Stimulated activated effector memory CD8-positive, alpha-beta T cell treated with anti-CD3 and anti-CD28 coated beads, Interleukin-12 subunit alpha, Interleukin-12 subunit beta, amount 100 ng/mL, for 72 hours (primary cell): ENCODE data around the gene OCIAD2.
"Not testable (repeated sequence)": the region's sequence is repeated elsewhere in the genome, so short reads cannot be mapped to it uniquely, and the experiment has no call there.

Source experiments
- ATAC-seq: fragments of 150-1000 bp; cut with Tn5 transposase; 2 replicates; pipeline ENCODE4 v1.10.0; 2021
- DNase-seq, 2 donors: peaks; one replicate each; pipeline ENCODE4 v3.0.0; 2021 to 2022; ENCODE audit warnings: low spot score in 2 of 2
- H3K27ac Mint-ChIP-seq: one replicate; pipeline ENCODE4 v1.8.0; 2022; ENCODE audit warnings: mild to moderate bottlenecking, mixed read lengths
- H3K36me3 Mint-ChIP-seq: one replicate; pipeline ENCODE4 v1.8.0; 2022; ENCODE audit warnings: mild to moderate bottlenecking, mixed read lengths
- H3K4me1 Mint-ChIP-seq: one replicate; pipeline ENCODE4 v1.8.0; 2022; ENCODE audit warnings: mixed read lengths
- H3K4me3 Mint-ChIP-seq: one replicate; pipeline ENCODE4 v1.8.0; 2022; ENCODE audit warnings: mild to moderate bottlenecking, mixed read lengths
- H3K9me3 Mint-ChIP-seq: one replicate; pipeline ENCODE4 v1.8.0; 2022; ENCODE audit warnings: mixed read lengths

OCIAD2 gene

DNA sequence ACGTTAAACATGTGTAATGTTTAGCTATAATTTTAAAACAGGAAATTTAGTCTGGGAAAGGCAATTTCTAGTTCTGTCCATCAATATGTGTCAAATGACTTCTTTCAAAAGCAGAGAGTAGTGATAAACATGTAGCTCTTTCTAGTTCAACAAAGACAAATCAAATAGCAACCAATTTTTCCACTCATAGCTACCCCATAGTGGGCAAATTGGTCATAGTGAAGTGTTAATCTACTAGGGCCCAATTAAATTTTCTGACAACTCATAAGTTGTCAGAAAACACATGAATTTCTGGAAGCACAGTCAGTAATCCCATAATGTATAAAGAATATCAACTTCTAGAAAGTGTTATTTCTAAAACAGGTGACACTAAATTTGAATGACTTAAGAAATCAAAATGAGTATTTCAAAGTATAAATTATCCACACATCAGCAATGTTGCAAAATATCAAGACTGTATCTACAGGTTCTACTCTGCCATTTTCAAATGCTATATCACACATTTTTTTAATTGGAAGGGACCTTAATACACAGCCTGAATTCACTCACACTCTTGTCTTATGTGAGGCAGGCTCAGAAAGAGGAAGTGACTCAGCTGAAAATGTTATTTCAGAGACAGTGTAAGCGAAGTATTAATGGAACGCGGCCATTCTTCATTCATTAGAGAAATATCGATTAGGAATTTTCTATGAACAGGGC lies 7.7 kb downstream of the OCIAD2 start:
- DNase-seq (no peak), ATAC-seq (peak; percentile 71)
- Mint-ChIP-seq H3K9me3 (no peaks in the 10 kb centered on the region), H3K36me3 (peaks cover 96% of the 10 kb centered on the region), H3K4me1 (peaks cover 7% of the 10 kb centered on the region), H3K27ac (peak overlapping the region; percentile 71), H3K4me3 (no peak overlapping the region)

DNA sequence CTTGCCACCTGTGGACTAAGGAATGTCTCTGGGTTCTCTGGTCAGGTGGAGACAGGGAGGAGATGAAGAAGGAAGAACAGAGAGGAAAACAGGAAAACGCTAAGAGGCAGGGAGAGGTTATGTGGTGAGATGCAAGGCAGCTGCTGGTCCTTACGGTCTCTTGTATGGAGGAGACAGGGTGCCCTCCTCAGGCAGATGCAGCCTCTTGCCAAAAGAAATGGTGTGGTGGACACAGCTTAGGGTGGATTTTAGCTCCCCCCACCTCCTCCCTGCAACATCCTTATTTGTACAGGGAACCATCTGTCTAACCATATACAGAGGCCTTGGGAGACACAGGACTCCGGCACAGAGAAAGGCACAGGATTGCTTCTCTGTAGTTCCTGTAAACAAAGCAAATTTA lies 9.7 kb downstream of the OCIAD2 start:
- DNase-seq: no peak
- Mint-ChIP-seq H3K36me3 (peaks cover 89% of the 10 kb centered on the region), H3K27ac (peak overlapping the region; percentile 32), H3K4me1 (peaks cover 7% of the 10 kb centered on the region), H3K4me3 (no peak overlapping the region), H3K9me3 (no peaks in the 10 kb centered on the region)
- ATAC-seq: no peak

DNA sequence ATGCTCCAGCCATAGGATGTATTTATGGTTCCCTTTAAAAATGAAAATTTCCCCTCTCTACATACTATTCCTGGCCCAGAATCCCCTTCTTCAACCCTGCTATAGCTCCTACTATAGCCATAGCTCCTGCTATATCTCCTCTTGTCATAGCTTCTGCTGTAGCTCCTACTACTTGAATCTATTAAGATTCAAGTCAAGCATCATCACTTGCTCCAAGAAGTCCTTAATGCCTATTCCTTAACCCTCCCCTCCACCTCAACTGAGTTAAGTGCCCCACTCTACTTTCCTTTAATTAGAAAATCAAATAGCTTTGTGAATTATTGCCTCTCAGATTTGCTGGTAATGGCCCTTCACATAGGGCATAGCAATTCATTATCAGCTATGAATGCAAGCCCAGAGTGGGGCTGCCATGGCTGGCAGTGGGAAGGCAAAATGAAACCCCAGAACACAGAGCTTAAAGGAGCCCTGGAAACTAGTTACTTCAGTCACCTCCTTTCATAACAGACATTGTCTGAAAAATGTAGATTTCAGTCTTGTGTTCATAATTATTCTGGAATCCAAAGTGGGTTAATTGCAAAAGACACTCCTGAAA lies 15.4 kb downstream of the OCIAD2 start:
- H3K4me1 Mint-ChIP-seq: no peaks in the 10 kb centered on the region
- H3K27ac Mint-ChIP-seq: no peak overlapping the region
- H3K36me3 Mint-ChIP-seq: peaks cover 43% of the 10 kb centered on the region
- ATAC-seq (no peak), DNase-seq (no peak)
- no peak overlapping the region for H3K4me3 Mint-ChIP-seq
- no peaks in the 10 kb centered on the region for H3K9me3 Mint-ChIP-seq

DNA sequence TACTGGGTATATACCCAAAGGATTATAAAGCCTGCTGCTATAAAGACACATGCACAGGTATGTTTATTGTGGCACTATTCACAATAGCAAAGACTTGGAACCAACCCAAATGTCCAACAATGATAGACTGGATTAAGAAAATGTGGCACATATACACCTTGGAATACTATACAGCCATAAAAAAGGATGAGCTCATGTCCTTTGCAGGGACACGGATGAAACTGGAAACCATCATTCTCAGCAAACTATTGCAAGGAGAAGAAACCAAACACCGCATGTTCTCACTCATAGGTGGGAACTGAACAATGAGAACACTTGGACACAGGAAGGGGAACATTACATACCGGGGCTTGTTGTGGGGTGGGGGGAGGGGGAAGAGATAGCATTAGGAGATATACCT lies 16.8 kb downstream of the OCIAD2 start:
- peaks cover 30% of the 10 kb centered on the region for H3K36me3 Mint-ChIP-seq
- not testable (repeated sequence) for H3K4me3 Mint-ChIP-seq, ATAC-seq, H3K4me1 Mint-ChIP-seq, H3K9me3 Mint-ChIP-seq, DNase-seq, H3K27ac Mint-ChIP-seq

DNA sequence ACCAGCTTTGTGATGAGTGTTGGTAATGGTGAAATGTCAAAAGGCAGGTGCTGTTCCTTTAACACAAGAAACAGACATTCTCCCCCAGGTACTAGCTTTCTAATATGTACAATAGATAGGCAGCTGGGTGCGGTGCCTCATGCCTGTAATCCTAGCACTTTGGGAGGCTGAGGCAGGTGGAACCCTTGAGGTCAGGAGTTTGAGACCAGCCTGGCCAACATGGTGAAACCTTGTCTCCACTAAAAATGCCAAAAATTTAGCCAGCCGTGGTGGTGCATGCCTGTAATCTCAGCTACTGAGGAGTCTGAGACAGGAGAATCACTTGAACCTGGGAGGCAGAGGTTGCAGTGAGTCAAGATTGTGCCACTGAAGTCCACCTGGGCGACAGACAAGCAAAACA lies 24.9 kb downstream of the OCIAD2 start:
- not testable (repeated sequence) for H3K4me1 Mint-ChIP-seq, H3K4me3 Mint-ChIP-seq, DNase-seq, H3K9me3 Mint-ChIP-seq, H3K27ac Mint-ChIP-seq, H3K36me3 Mint-ChIP-seq, ATAC-seq

DNA sequence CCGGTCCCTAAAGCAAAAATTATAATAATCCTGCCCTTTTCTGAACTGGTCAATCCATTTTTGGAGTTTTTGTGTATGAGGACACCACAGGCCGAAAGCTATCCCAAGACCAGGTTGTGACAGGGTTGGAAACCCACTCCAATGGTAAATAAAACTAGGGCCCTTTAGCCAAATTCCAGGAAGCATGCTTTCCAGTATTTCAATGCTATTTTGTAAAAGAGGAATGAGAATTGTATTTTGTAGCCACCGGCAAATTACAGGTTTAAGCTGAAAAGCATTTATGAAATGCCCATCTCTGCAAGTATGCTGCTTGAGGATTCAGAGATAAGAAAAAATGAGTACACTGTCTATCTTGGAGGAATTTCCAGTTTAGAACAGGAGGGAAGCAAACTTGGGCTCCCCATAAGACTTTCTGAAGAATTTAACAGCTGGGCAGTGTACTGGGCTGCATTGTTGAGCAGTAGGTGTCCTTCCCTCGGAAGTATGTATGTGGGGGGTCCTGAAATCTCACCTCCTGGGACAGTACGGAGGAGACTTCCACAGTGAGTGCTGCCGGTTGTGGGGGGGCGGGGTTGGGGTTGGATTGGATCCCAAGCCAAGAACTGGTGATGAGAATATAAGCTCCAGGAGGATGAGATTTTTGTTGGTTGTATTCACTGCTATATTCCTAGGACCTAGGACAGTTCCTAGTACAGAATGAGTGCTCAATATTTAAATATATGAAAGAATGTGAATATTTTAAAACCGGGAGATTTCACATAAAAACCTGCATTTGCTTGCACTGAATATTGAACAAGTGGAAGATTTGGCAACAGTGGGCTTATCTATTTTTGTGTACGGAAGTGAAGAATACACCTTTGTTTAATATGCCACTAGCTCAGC lies 26.8 kb downstream of the OCIAD2 start:
- DNase-seq (no peak), ATAC-seq (no peak)
- H3K4me1 Mint-ChIP-seq: no peaks in the 10 kb centered on the region
- peaks cover 2% of the 10 kb centered on the region for H3K9me3 Mint-ChIP-seq
- no peak overlapping the region for H3K27ac Mint-ChIP-seq
- no peaks in the 10 kb centered on the region for H3K36me3 Mint-ChIP-seq
- no peak overlapping the region for H3K4me3 Mint-ChIP-seq

DNA sequence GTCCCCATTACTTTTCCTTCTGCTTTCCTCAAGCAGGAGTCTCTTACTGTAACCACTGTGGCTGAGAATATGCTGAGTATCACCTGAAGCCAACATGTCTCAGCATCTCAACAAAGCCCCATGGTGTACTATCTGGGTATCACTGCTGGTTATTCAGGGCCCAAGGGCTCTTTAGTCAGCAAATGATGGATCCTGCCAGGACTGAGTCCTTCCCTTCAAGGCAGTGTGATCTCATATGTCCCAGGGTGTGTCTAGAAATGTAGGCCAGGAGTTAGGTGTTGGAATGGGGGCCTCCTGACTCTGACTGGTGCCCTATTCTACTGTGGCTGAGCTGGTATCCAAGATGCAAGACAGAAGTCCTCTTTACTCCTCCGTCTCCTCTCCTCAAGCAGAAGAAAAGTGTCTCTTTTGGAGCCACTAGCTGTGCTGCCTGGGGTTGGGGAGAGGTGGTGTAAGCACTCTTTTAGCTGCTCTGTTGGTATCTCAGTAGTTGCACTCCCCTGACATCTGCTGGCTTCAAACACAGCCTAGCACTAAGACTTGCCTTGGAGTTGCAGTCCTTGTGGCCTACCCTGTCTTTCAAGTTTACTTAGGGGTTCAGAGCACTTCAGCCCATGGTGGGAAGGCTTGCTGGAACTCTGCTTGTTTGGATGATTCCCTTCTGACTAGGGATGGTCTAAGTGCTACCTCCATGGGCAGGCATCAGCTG lies 28.6 kb downstream of the OCIAD2 start:
- DNase-seq: no peak
- Mint-ChIP-seq H3K4me3 (no peak overlapping the region), H3K9me3 (peaks cover 2% of the 10 kb centered on the region), H3K27ac (no peak overlapping the region), H3K36me3 (no peaks in the 10 kb centered on the region), H3K4me1 (no peaks in the 10 kb centered on the region)
- peak; percentile 19 for ATAC-seq

DNA sequence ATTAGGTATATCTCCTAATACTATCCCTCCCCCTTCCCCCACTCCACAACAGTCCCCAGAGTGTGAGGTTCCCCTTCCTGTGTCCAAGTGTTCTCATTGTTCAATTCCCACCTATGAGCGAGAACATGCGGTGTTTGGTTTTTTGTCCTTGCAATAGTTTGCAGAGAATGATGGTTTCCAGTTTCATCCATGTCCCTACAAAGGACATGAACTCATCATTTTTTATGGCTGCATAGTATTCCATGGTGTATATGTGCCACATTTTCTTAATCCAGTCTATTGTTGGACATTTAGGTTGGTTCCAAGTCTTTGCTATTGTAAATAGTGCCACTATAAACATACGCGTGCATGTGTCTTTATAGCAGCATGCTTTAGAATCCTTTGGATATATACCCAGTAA lies 41.9 kb downstream of the OCIAD2 start:
- ATAC-seq, H3K4me3 Mint-ChIP-seq, H3K27ac Mint-ChIP-seq, H3K9me3 Mint-ChIP-seq, H3K4me1 Mint-ChIP-seq, DNase-seq: not testable (repeated sequence)
- H3K36me3 Mint-ChIP-seq: peaks cover 19% of the 10 kb centered on the region

DNA sequence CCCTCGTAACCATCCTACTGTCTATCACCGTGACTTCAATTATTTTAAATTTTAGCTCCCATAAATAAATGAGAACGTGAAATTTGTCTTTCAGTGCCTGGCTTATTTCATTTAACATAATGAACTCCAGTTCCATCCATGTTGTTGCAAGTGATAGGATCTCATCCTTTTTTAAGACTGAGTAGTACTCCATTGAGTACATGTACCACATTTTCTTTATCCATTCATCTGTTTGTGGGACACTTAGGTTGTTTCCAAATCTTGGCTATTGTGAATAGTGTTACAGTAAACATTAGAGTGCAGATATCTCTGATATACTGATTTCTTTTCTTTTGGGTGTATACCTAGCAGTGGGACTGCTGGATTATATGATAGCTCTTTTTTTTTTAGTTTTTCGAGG lies 42.8 kb downstream of the OCIAD2 start:
- H3K27ac Mint-ChIP-seq: no peak overlapping the region
- ATAC-seq (no peak), DNase-seq (no peak)
- H3K4me3 Mint-ChIP-seq: no peak overlapping the region
- peaks cover 29% of the 10 kb centered on the region for H3K36me3 Mint-ChIP-seq
- no peaks in the 10 kb centered on the region for H3K4me1 Mint-ChIP-seq
- peaks cover 8% of the 10 kb centered on the region for H3K9me3 Mint-ChIP-seq

DNA sequence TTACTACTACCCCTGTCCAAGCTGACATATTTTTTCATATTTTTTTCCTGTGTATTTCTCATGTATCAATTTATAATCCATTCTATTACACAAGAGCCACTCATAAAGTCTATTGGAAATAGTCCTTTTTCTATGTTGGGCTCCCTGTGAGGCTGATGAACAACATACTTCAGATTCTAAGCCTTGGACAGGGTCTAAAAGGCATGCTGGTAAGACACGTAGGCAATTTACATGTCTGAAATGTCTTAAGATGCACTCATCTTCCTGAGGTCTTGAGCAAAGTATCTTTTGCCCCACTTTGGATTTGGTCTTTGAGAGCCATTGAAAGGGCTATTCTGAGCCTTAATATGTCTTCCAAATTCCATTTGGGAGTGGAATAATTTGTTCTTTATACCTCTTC lies 43.9 kb downstream of the OCIAD2 start:
- ATAC-seq: no peak
- no peaks in the 10 kb centered on the region for H3K4me1 Mint-ChIP-seq
- peaks cover 39% of the 10 kb centered on the region for H3K36me3 Mint-ChIP-seq
- peaks cover 7% of the 10 kb centered on the region for H3K9me3 Mint-ChIP-seq
- DNase-seq: no peak
- no peak overlapping the region for H3K4me3 Mint-ChIP-seq
- H3K27ac Mint-ChIP-seq: no peak overlapping the region

DNA sequence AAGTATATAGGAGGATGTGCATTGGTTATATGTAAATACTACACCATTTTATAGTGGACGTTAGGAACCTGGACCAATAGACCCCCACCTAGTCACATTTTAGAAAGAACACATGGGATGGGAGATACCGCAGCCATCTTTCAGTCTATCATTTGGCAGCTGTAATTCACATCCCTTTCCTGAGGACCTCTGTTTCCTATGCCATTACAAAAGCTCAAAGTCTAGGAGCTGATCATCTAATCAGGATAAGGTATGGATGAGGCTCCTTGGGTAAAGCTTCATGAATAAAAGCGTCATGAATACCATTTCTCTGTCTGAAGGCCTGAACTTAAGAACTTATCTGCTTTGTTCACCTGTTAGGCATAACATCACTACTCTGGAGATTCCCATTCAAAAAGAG lies 44.5 kb downstream of the OCIAD2 start:
- Mint-ChIP-seq H3K27ac (no peak overlapping the region), H3K9me3 (peaks cover 6% of the 10 kb centered on the region), H3K36me3 (peaks cover 46% of the 10 kb centered on the region), H3K4me1 (no peaks in the 10 kb centered on the region), H3K4me3 (no peak overlapping the region)
- ATAC-seq: no peak
- no peak for DNase-seq

DNA sequence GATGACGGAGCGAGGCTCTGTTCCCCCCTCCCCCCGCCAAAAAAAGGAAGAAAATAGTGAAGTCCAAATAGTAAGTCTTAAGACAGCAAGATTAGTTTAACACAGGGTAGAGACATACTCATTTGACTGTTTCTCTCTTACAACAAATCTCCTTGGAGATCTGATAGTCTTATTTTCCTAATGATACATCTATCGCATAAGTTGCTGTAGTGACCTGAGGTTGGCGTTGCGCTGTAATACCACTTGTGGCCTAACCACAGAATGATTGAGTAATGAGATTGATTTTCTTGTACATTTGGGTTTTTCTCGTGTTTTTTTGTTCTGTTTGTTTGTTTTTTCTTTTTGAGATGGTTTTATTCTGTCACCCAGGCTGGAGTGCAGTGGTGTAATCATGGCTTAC lies 48.4 kb downstream of the OCIAD2 start:
- peak; percentile 56 for ATAC-seq
- Mint-ChIP-seq H3K27ac (no peak overlapping the region), H3K4me1 (peaks cover 5% of the 10 kb centered on the region)

DNA sequence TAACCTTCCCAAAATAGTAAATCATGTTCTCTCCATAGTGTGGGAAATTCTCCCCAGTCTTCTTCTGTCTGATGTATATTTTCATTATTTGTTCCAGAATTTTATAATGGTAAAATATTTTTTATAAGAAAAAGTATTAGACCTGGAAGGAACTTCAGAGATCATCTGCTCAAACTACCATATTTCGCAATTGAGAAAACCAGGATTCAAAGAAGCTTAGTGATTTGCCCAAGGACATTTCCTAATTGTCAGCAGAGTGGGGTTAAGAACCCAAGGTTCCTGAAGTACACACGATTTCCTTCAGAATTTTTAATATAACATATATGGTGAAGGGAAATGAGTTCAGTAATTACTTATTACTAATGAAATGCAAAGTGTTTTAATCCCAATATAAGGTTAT lies 51.6 kb downstream of the OCIAD2 start:
- Mint-ChIP-seq H3K4me3 (no peak overlapping the region), H3K4me1 (peaks cover 5% of the 10 kb centered on the region), H3K36me3 (peaks cover 96% of the 10 kb centered on the region), H3K9me3 (no peaks in the 10 kb centered on the region), H3K27ac (no peak overlapping the region)
- DNase-seq: no peak
- no peak for ATAC-seq

More for the DNA sequence above, 48.4 kb downstream of the OCIAD2 start:
- no peak for DNase-seq
- Mint-ChIP-seq H3K4me3 (no peak overlapping the region), H3K9me3 (no peaks in the 10 kb centered on the region), H3K36me3 (peaks cover 81% of the 10 kb centered on the region)

DNA sequence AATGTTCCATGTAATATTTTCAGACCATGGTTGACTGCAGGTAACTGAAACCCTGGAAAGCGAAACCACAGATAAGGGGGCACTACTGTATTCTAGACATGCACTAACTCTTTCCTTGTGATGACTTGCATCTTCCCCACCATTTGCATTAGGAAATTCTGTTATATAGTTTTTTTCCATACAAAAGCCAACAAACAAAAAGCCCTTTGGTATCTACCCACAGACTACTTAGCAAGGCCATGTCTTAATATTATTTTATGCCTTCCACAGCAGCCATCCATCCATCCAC lies 52.2 kb downstream of the OCIAD2 start:
- Mint-ChIP-seq H3K4me3 (no peak overlapping the region), H3K36me3 (peaks cover 94% of the 10 kb centered on the region)

DNA sequence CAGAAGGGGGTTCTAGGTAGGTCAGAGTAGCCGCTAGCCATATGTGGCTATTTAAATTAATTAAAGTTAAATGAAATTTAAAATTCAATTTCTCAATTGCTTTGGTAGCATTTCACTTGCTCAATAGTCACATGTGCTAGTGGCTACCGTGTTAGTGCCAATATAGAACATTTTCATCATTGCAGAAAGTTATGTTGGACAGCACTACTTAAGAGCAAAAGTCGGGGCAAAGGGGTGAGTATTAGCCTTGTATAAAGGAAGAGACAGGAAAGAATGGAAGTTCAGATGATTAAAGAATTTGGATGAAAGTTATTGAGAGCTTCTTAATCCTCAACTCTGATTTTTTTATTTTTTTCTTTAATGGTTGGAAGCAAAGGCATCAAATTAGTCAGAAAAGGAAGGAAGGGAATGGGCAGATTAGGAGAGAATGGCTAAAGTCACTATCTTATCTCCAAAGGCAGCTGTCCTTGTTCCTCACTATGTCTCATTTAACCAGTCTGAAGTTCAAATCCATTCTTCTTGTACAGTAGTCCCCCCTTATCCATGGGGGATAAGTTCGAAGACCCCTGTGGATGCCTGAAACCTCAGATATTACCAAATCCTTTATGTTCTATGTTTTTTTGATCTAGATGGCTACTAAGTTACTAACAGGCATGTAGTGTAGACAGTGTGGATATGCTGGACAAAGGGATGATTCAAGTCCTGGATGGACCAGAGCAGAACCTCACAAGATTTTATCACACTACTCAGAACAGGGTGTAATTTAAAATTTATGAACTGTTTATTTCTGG lies 52.8 kb downstream of the OCIAD2 start:
- Mint-ChIP-seq H3K27ac (no peak overlapping the region), H3K36me3 (peaks cover 89% of the 10 kb centered on the region), H3K4me1 (peaks cover 5% of the 10 kb centered on the region), H3K4me3 (no peak overlapping the region), H3K9me3 (no peaks in the 10 kb centered on the region)
- DNase-seq (no peak), ATAC-seq (no peak)

More for the DNA sequence above, 52.2 kb downstream of the OCIAD2 start:
- H3K27ac Mint-ChIP-seq: no peak overlapping the region
- H3K9me3 Mint-ChIP-seq: no peaks in the 10 kb centered on the region
- no peak for ATAC-seq
- peaks cover 5% of the 10 kb centered on the region for H3K4me1 Mint-ChIP-seq
- DNase-seq: no peak
